Sigmoid colon (tissue), 7 donors: ENCODE data around the gene SLC35B1. TPM values are rescaled to one million over a fixed set of nuclear protein-coding genes. Genes with fewer than 3 reads are reported as not detected.

ENCODE experiments used
- DNase-seq: peaks from one replicate; pipeline ENCODE4 v3.0.0-alpha.2; 2019
- H3K27ac ChIP-seq, 4 donors: fragments of 200-600 bp; sonication (generic); one replicate each; pipeline ENCODE4 v1.5.1; 2016 to 2019; ENCODE audit warnings: mild to moderate bottlenecking in 1 of 4
- H3K27me3 ChIP-seq, 3 donors: fragments of 200-600 bp; sonication (generic); one replicate each; pipeline ENCODE4 v1.5.1; 2019; ENCODE audit warnings: mild to moderate bottlenecking in 1 of 3
- H3K36me3 ChIP-seq, 4 donors: fragments of 200-600 bp; sonication (generic); one replicate each; pipeline ENCODE4 v1.5.1; 2016 to 2019
- H3K4me1 ChIP-seq, 4 donors: fragments of 200-600 bp; sonication (generic); one replicate each; pipeline ENCODE4 v1.5.1; 2017 to 2019
- H3K4me3 ChIP-seq, 4 donors: fragments of 200-600 bp; sonication (generic); one replicate each; pipeline ENCODE4 v1.5.1; 2017 to 2019; ENCODE audit warnings: mild to moderate bottlenecking in 2 of 4, moderate library complexity in 1 of 4
- H3K9me3 ChIP-seq, 4 donors: fragments of 200-600 bp in 3 of 4; sonication (generic) in 3 of 4; one replicate each; pipeline versions ENCODE4 v1.5.1 to v1.6.1; 2013 to 2019
- EP300 ChIP-seq, 4 donors: sonication (generic); formaldehyde crosslinking; IDR thresholded peaks; one replicate each; pipeline ENCODE4 v1.6.1; 2017; ENCODE audit warnings: antibody characterized with exemption in 4 of 4
- POLR2A ChIP-seq, 2 donors: fragments of 450-650 bp; IDR thresholded peaks; one replicate each; pipeline ENCODE4 v1.6.1; 2016; ENCODE audit warnings: antibody characterized with exemption in 2 of 2, mild to moderate bottlenecking in 2 of 2, moderate library complexity in 2 of 2
- POLR2AphosphoS5 ChIP-seq, 4 donors: sonication (generic); formaldehyde crosslinking; IDR thresholded peaks; one replicate each; pipeline ENCODE4 v1.6.1; 2017; ENCODE audit warnings: antibody characterized with exemption in 4 of 4
- WGBS, 2 donors: extraction: QIAGEN DNeasy Blood & Tissue Kit; methylation state at CpG; one replicate each; pipeline ENCODE4 v1.1.7; 2013; 5-methylcytosine and 5-hydroxymethylcytosine counted together
- intact Hi-C: fragments of 100-400 bp; cut with DNase I; formaldehyde crosslinking; loops from one replicate; pipeline ENCODE4 v1.15.1; 2023
- polyA plus RNA-seq, 3 donors: library from polyadenylated mRNA; stranded (reverse); fragments of 200-250 nt; gene quantifications; one replicate each; pipeline ENCODE4 v1.2.3, GENCODE V29; 2013
- total RNA-seq, 4 donors: library from RNA; depleted of rRNA; stranded (reverse); fragments of >200 nt; gene quantifications; one replicate each; pipeline ENCODE4 v1.1.0, GENCODE V29; 2016
- TF ChIP-seq, protein P1 (sequence below), 4 experiments: fragments of 450-650 bp in 3 of 4; fragments of 200-600 bp in 1 of 4; IDR thresholded peaks; one replicate each; pipeline ENCODE4 v1.5.1; 2016 to 2019; ENCODE audit warnings: antibody characterized with exemption in 4 of 4, mild to moderate bottlenecking in 3 of 4, moderate library complexity in 2 of 4
- donor health status: healthy with polysubstance abuse.
- donor health status: Bipolar disorder and iron deficiency.
- donor health status: healthy.

The SLC35B1 gene
- total and polyA plus RNA-seq, 7 donors, result 13.0 to 59.7 (median 24.0) TPM

DNA sequence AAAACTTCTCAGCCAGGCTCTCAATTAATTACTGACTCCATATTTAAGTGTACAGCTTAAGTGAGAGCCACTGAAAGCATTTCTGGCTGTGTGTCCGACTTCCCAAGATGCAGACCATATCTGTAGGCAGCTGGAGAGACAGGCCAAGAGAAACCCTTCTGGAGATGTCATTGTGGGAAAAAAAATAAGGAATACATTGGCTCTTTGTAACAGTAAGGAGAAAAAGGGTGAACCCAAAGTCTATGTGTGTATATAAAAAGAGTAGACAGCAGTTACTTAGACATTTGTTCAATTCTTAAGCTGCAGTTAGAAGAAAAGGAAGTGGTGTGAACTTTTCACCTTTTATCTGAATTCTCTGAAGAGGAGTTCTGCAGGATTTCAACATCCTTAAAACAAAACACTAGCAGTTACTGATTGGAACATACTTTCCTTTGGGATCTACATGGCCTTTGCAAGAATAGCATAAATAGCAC lies 34.4 kb upstream of the SLC35B1 start:
- TF ChIP-seq POLR2AphosphoS5 (IDR thresholded peaks at IDR 0.05) (no peak), EP300 (IDR thresholded peaks at IDR 0.05) (no peak), POLR2A (IDR thresholded peaks at IDR 0.05) (no peak)
- TF ChIP-seq, protein P1, sequence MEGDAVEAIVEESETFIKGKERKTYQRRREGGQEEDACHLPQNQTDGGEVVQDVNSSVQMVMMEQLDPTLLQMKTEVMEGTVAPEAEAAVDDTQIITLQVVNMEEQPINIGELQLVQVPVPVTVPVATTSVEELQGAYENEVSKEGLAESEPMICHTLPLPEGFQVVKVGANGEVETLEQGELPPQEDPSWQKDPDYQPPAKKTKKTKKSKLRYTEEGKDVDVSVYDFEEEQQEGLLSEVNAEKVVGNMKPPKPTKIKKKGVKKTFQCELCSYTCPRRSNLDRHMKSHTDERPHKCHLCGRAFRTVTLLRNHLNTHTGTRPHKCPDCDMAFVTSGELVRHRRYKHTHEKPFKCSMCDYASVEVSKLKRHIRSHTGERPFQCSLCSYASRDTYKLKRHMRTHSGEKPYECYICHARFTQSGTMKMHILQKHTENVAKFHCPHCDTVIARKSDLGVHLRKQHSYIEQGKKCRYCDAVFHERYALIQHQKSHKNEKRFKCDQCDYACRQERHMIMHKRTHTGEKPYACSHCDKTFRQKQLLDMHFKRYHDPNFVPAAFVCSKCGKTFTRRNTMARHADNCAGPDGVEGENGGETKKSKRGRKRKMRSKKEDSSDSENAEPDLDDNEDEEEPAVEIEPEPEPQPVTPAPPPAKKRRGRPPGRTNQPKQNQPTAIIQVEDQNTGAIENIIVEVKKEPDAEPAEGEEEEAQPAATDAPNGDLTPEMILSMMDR (IDR thresholded peaks at IDR 0.05), result no peak
- intact Hi-C loops, result no loop called here
- H3K27ac ChIP-seq, result peak overlapping the region; percentile 87 to 94 (median 88)
- no peaks in the 10 kb centered on the region for H3K9me3 ChIP-seq
- H3K27me3 ChIP-seq, result no peaks in the 10 kb centered on the region
- 32 to 75% methylated on average over 1 of the region's 1 CpG for WGBS, 2 donors
- H3K4me3 ChIP-seq, result no peak overlapping the region
- no peak for DNase-seq
- no peaks in the 10 kb centered on the region for H3K36me3 ChIP-seq
- H3K4me1 ChIP-seq, result peaks cover 0 to 86% (median 65%) of the 10 kb centered on the region in 4 donors

DNA sequence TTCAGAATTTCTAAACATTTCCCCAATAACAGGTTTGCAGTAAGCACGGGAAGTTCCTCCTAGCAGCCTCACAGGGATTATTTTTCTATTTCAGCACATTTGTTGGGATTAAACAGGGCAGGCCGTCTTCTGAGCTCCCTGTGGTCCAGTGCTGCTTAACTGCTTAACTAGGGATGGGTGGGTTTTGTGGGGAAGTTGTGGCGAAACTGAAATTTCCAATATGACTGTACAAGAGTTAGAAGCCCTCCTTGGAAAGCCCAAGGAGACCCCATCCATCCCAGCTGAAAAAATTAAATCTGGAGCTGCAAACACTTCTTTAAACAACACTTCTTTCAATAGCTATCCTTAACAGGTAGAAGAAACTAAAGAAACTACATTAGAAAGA lies 33.9 kb upstream of the SLC35B1 start:
- peak overlapping the region; percentile 87 to 94 (median 88) for H3K27ac ChIP-seq
- no peaks in the 10 kb centered on the region for H3K9me3 ChIP-seq
- no peaks in the 10 kb centered on the region for H3K27me3 ChIP-seq
- peaks cover 0 to 88% (median 66%) of the 10 kb centered on the region in 4 donors for H3K4me1 ChIP-seq
- no peak for TF ChIP-seq EP300 (IDR thresholded peaks at IDR 0.05)
- no peak for TF ChIP-seq POLR2AphosphoS5 (IDR thresholded peaks at IDR 0.05)
- TF ChIP-seq, protein P1 (IDR thresholded peaks at IDR 0.05), result no peak
- no peak for TF ChIP-seq POLR2A (IDR thresholded peaks at IDR 0.05)
- no peaks in the 10 kb centered on the region for H3K36me3 ChIP-seq
- intact Hi-C loops, result no loop called here
- 42 to 73% methylated on average over 3 of the region's 3 CpGs for WGBS, 2 donors
- DNase-seq, result no peak
- no peak overlapping the region for H3K4me3 ChIP-seq

DNA sequence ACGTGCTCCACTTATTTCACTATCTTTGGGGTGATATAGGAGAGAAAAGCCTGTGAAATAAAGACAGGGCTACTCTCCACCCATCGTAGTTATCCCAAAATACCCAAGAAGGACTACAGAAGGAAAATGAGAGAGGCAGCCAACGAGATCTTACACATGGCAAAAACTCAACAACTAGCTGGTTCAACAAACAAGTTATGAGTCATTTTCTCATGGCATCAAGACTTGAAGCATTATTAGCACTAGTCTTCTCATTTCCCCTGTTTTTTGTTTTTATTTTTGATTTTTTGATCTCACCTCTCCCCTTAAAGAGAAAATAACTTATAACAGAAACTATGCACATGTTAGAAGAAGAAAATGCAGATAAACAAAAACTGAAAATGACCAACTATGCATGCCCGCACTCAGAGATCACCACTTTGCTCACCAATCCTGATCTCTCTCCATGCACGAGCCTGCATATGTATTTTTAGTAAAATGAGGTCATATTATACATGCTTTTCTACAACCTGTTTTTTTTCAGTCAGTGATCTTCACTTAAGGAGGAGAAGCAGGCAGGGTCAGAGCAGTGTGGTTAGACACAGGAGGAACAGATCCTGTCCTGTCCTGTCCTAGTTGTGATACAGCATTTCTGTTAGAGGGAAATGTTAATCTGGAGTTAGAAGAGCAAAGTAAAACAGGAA lies 33.4 kb upstream of the SLC35B1 start:
- H3K4me3 ChIP-seq, result no peak overlapping the region
- 54 to 80% methylated on average over 5 of the region's 5 CpGs for WGBS, 2 donors
- peaks cover 0 to 86% (median 66%) of the 10 kb centered on the region in 4 donors for H3K4me1 ChIP-seq
- no peaks in the 10 kb centered on the region for H3K36me3 ChIP-seq
- DNase-seq, result no peak
- intact Hi-C loops, result no loop called here
- TF ChIP-seq POLR2A (IDR thresholded peaks at IDR 0.05) (no peak), EP300 (IDR thresholded peaks at IDR 0.05) (no peak), POLR2AphosphoS5 (IDR thresholded peaks at IDR 0.05) (peak; percentile 55 to 78 (median 69))
- TF ChIP-seq, protein P1 (IDR thresholded peaks at IDR 0.05), result no peak
- no peaks in the 10 kb centered on the region for H3K9me3 ChIP-seq
- no peaks in the 10 kb centered on the region for H3K27me3 ChIP-seq
- peak overlapping the region; percentile 87 to 94 (median 88) for H3K27ac ChIP-seq

DNA sequence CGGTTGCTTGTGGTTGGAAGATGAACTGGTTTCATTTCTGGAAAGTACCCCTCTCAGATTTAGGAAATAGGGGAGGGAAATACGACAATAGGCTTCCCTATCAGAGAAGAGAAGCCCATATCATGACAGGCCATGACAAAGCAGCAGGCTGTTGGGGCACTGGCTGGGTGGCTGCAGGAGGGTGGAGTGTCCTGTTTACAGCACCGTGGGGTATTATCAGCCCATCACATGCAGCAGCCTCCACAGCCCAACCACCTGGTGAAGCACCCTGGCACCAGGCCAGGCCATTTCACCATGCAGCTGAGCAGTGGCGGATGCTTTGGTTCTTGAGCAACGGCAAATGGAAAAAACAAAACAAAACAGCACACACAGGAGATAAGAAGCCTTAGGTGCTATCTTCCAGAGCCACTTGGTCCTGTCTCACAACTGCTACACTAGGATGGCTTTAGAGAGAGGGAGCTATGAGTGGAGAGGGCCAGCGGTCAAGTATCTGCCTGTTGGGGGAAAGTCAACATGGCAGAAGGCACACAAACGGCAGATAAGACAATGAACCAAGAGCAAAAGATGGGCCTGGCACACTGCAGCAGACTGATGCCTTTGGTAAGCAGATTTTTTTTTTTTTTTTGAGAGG lies 32.0 kb upstream of the SLC35B1 start:
- Histone ChIP-seq H3K4me1 (peaks cover 0 to 80% (median 66%) of the 10 kb centered on the region in 4 donors), H3K27me3 (no peaks in the 10 kb centered on the region), H3K36me3 (no peaks in the 10 kb centered on the region), H3K9me3 (no peaks in the 10 kb centered on the region), H3K4me3 (no peak overlapping the region), H3K27ac (peak overlapping the region; percentile 59 to 94 (median 88))
- intact Hi-C loops, result no loop called here
- TF ChIP-seq POLR2A (IDR thresholded peaks at IDR 0.05) (no peak), POLR2AphosphoS5 (IDR thresholded peaks at IDR 0.05) (peak in 3 of 4 donors; percentile 24 to 60 (median 53))
- DNase-seq, result peak; percentile 93
- 34 to 66% methylated on average over 7 of the region's 7 CpGs for WGBS, 2 donors

DNA sequence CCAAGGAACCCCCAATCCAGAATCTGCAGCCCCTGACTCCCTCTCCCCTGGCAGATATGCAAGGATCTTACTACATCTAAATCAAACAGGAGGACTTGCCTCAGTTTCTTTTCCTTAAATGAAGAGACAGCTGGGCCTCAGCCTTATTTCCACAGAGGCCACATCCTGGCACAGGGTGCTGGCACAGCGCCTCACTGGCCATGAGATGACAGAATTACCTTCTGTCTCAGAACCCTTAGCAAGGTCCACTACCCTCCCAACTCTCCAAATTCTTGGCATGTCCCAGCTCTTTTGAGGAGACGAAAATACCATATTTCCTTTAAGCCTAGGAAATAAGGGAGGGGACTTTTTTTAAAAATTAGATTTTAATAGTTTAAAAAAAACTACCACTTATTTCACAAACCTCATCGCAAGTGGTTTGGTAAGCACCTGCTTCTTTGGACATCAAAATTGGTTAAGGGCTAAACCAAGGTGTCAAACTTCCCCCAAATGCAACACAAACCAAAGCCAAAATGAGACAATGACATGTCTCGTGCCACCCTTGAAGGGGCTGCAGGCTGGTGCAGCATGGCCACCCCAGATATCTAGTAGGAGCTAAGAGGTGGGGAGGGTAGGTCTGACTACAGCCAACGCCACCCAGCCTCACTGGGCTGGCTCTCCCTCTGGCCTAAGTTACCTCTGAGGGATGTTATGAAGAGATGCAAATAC lies 30.8 kb upstream of the SLC35B1 start:
- Histone ChIP-seq H3K27me3 (no peaks in the 10 kb centered on the region), H3K36me3 (no peaks in the 10 kb centered on the region), H3K27ac (peak overlapping the region; percentile 59 to 94 (median 88)), H3K9me3 (no peaks in the 10 kb centered on the region), H3K4me1 (peaks cover 0 to 71% (median 63%) of the 10 kb centered on the region in 4 donors), H3K4me3 (no peak overlapping the region)
- intact Hi-C loops, result no loop called here
- 76 to 89% methylated on average over 5 of the region's 5 CpGs for whole genome bisulfite sequencing, 2 donors
- TF ChIP-seq POLR2AphosphoS5 (IDR thresholded peaks at IDR 0.05) (no peak), EP300 (IDR thresholded peaks at IDR 0.05) (no peak), POLR2A (IDR thresholded peaks at IDR 0.05) (no peak)
- TF ChIP-seq, protein P1 (IDR thresholded peaks at IDR 0.05), result no peak
- DNase-seq, result no peak
